ENCODE results near the gene RMI2.

The RMI2 gene

DNA sequence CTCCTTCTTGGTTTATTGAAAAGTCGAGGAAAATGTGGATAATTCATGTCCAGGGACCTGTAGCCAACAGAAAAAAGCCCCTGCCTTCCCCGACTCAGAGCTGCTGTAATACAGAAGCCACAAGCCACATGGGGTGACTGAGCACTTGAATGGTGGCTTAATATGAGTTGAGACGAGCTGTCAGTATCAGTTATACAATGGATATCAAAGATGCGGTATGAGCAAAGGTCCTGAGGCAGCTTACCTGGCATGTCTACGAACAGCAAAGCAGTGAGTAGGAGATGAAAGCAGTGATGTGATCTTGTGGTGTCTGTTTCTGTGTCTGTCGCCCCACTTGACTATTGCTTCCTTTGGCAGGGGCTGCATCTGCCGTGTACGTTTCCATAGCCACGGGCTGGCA, 12.2 kb upstream of the RMI2 start:
- H3K27me3 ChIP-seq (ENCODE audit: insufficient read depth, poor library complexity, severe bottlenecking): no peaks in the 10 kb centered on the region
- no peak overlapping the region for H3K27ac ChIP-seq (replicated peaks)
- H3K4me3 ChIP-seq (replicated peaks; ENCODE audit: insufficient read depth, low read length): no peak overlapping the region
- no peak for TF ChIP-seq REST (IDR thresholded peaks at IDR 0.05; ENCODE audit: insufficient replicate concordance, low read depth)
- no peak for DNase-seq (ENCODE audit: low read depth in 1 of 2, low spot score in 1 of 2)

GRCh38 chr16:11333702-11334101, 11.6 kb upstream of the RMI2 start:
- no peaks in the 10 kb centered on the region for H3K27me3 ChIP-seq (ENCODE audit: insufficient read depth, poor library complexity, severe bottlenecking)
- no peak overlapping the region for H3K27ac ChIP-seq (replicated peaks)
- no peak overlapping the region for H3K4me3 ChIP-seq (replicated peaks; ENCODE audit: insufficient read depth, low read length)
- no peak for DNase-seq (ENCODE audit: low read depth in 1 of 2, low spot score in 1 of 2)
- TF ChIP-seq SPI1 (IDR thresholded peaks at IDR 0.05; ENCODE audit: borderline replicate concordance, low read depth): no peak
- TF ChIP-seq REST (IDR thresholded peaks at IDR 0.05; ENCODE audit: insufficient replicate concordance, low read depth): no peak
- no peak for TF ChIP-seq POLR2AphosphoS5 (IDR thresholded peaks at IDR 0.05; ENCODE audit: low read depth)
- TF ChIP-seq, protein P1, sequence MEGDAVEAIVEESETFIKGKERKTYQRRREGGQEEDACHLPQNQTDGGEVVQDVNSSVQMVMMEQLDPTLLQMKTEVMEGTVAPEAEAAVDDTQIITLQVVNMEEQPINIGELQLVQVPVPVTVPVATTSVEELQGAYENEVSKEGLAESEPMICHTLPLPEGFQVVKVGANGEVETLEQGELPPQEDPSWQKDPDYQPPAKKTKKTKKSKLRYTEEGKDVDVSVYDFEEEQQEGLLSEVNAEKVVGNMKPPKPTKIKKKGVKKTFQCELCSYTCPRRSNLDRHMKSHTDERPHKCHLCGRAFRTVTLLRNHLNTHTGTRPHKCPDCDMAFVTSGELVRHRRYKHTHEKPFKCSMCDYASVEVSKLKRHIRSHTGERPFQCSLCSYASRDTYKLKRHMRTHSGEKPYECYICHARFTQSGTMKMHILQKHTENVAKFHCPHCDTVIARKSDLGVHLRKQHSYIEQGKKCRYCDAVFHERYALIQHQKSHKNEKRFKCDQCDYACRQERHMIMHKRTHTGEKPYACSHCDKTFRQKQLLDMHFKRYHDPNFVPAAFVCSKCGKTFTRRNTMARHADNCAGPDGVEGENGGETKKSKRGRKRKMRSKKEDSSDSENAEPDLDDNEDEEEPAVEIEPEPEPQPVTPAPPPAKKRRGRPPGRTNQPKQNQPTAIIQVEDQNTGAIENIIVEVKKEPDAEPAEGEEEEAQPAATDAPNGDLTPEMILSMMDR (IDR thresholded peaks at IDR 0.05; ENCODE audit: insufficient read depth, low read length): no peak
- no peak for TF ChIP-seq GABPA (IDR thresholded peaks at IDR 0.05; ENCODE audit: low read depth)

- Histone ChIP-seq H3K27ac (replicated peaks) (no peak overlapping the region), H3K27me3 (ENCODE audit: insufficient read depth, poor library complexity, severe bottlenecking) (no peaks in the 10 kb centered on the region), H3K4me3 (replicated peaks; ENCODE audit: insufficient read depth, low read length) (no peak overlapping the region)
- DNase-seq (ENCODE audit: low read depth in 1 of 2, low spot score in 1 of 2): no peak
- no peak for TF ChIP-seq GABPA (IDR thresholded peaks at IDR 0.05; ENCODE audit: low read depth)
- TF ChIP-seq SPI1 (IDR thresholded peaks at IDR 0.05; ENCODE audit: borderline replicate concordance, low read depth): no peak
- TF ChIP-seq, protein P1 (IDR thresholded peaks at IDR 0.05; ENCODE audit: insufficient read depth, low read length): no peak
- TF ChIP-seq POLR2AphosphoS5 (IDR thresholded peaks at IDR 0.05; ENCODE audit: low read depth): no peak
- TF ChIP-seq REST (IDR thresholded peaks at IDR 0.05; ENCODE audit: insufficient replicate concordance, low read depth): no peak
Observed at GRCh38 chr16:11334831-11335404, 10.3 kb upstream of the RMI2 start.

All from HL-60 (cell line).